H1 (cell line): ENCODE measurements around the gene RFPL1.

Source experiments
- EP300 ChIP-seq, 2 experiments: IDR thresholded peaks; 1 replicate in 1 of 2; 2 replicates in 1 of 2; pipeline ENCODE4 v1.6.1; 2011 to 2012; ENCODE audit warnings: low read depth in 2 of 2, low read length in 2 of 2, mild to moderate bottlenecking in 2 of 2, borderline replicate concordance in 1 of 2, inconsistent platforms in 1 of 2, moderate library complexity in 1 of 2
- GABPA ChIP-seq: IDR thresholded peaks from 2 replicates; pipeline ENCODE4 v1.6.1; 2011; ENCODE audit warnings: mild to moderate bottlenecking, low read length, moderate library complexity, borderline replicate concordance; ENCODE audit not compliant: insufficient read depth
- POLR2A ChIP-seq, 2 experiments: IDR thresholded peaks; 1 replicate in 1 of 2; 2 replicates in 1 of 2; pipeline ENCODE4 v1.6.1; 2011; ENCODE audit warnings: low read depth in 2 of 2, low read length in 2 of 2, mild to moderate bottlenecking in 2 of 2; ENCODE audit errors: control extremely low read depth in 1 of 2
- SIRT6 ChIP-seq: IDR thresholded peaks from one replicate; pipeline ENCODE4 v1.7.1; 2012; ENCODE audit warnings: low read length, inconsistent platforms
- TEAD4 ChIP-seq: IDR thresholded peaks from 2 replicates; pipeline ENCODE4 v1.6.1; 2012; ENCODE audit warnings: low read depth, low read length, inconsistent platforms, mixed read lengths
- TF ChIP-seq, protein P1 (sequence below), 3 experiments: IDR thresholded peaks; 1 replicate in 2 of 3; 2 replicates in 1 of 3; pipeline versions ENCODE4 v1.5.1 to v1.6.1; 2011; ENCODE audit warnings: low read length in 3 of 3, mild to moderate bottlenecking in 3 of 3, inconsistent platforms in 2 of 3, low read depth in 1 of 3, moderate library complexity in 1 of 3; ENCODE audit not compliant: insufficient read depth in 1 of 3; ENCODE audit errors: control extremely low read depth in 1 of 3
- TF ChIP-seq, protein P2 (sequence below): IDR thresholded peaks from 2 replicates; pipeline ENCODE4 v1.6.1; 2011; ENCODE audit warnings: low read depth, mild to moderate bottlenecking, low read length; ENCODE audit not compliant: insufficient read depth

DNA sequence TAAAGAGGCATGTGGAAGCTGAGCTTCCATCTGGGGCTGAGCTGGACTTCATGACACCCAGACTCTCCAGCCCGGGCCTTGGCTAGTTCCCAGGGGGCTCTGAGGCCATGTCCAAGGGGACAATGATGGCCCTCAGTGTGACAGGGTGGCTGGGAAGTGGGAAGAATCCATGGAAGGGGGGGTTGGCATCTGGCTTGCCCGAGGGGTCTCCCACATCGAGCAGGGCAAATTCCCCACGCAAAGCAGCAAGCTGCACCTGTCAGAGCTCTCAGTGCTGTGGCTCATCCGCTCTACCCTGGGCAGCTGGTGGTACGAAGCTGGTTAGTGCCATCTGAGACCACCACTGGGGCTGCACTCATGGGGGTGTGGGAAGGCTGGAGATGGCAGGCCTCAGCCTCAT lies 40.6 kb upstream of the RFPL1 start:
- TF ChIP-seq, protein P1, sequence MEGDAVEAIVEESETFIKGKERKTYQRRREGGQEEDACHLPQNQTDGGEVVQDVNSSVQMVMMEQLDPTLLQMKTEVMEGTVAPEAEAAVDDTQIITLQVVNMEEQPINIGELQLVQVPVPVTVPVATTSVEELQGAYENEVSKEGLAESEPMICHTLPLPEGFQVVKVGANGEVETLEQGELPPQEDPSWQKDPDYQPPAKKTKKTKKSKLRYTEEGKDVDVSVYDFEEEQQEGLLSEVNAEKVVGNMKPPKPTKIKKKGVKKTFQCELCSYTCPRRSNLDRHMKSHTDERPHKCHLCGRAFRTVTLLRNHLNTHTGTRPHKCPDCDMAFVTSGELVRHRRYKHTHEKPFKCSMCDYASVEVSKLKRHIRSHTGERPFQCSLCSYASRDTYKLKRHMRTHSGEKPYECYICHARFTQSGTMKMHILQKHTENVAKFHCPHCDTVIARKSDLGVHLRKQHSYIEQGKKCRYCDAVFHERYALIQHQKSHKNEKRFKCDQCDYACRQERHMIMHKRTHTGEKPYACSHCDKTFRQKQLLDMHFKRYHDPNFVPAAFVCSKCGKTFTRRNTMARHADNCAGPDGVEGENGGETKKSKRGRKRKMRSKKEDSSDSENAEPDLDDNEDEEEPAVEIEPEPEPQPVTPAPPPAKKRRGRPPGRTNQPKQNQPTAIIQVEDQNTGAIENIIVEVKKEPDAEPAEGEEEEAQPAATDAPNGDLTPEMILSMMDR (IDR thresholded peaks at IDR 0.05; ENCODE audit: control extremely low read depth in 1 of 3, insufficient read depth in 1 of 3, low read depth in 1 of 3, low read length in 3 of 3): no peak
- TF ChIP-seq POLR2A (IDR thresholded peaks at IDR 0.05; ENCODE audit: control extremely low read depth in 1 of 2, low read depth in 2 of 2, low read length in 2 of 2): no peak
- TF ChIP-seq SIRT6: no peak
- no peak for TF ChIP-seq GABPA
- no peak for TF ChIP-seq EP300 (IDR thresholded peaks at IDR 0.05; ENCODE audit: borderline replicate concordance in 1 of 2, low read depth in 2 of 2, low read length in 2 of 2)
- TF ChIP-seq TEAD4: no peak
- TF ChIP-seq, protein P2, sequence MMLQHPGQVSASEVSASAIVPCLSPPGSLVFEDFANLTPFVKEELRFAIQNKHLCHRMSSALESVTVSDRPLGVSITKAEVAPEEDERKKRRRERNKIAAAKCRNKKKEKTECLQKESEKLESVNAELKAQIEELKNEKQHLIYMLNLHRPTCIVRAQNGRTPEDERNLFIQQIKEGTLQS: no peak
